Measurements from ENCODE around the gene ROBO2.

The ROBO2 gene

GRCh38 chr3:77699125-77699691 is 659.3 kb downstream of the ROBO2 start:
- FAIRE-seq (no peak), DNase-seq (ENCODE audit: extremely low spot score, insufficient read length, low read depth) (no peak)
